ENCODE results near the gene EVPL. TPM values are rescaled to one million over a fixed set of nuclear protein-coding genes. Genes with fewer than 3 reads are reported as not detected.
A peak's percentile ranks its signal among the peaks of the same experiment; 100 is the strongest.
"Not testable (repeated sequence)": the region's sequence is repeated elsewhere in the genome, so short reads cannot be mapped to it uniquely, and the experiment has no call there.

The EVPL gene
- total RNA-seq, 1 donor from 2014 or later = 0.09 TPM

- peaks cover 23% of the 10 kb centered on the region for H3K4me1 Mint-ChIP-seq
- H3K9me3 Mint-ChIP-seq = no peaks in the 10 kb centered on the region
- H3K27ac Mint-ChIP-seq = peak overlapping the region; percentile 75
- intact Hi-C loops (cut with micrococcal nuclease) = no loop called here
- peaks cover 65% of the 10 kb centered on the region for H3K36me3 Mint-ChIP-seq (ENCODE audit: low read depth)
- H3K4me3 Mint-ChIP-seq = no peak overlapping the region
- DNase-seq = no peak
- H3K27me3 Mint-ChIP-seq = no peaks in the 10 kb centered on the region
Measured at GRCh38 chr17:76053246-76054111, 26.4 kb upstream of the EVPL start.

- Mint-ChIP-seq H3K36me3 (ENCODE audit: low read depth) (peaks cover 60% of the 10 kb centered on the region), H3K27ac (no peak overlapping the region)
Measured at GRCh38 chr17:76051561-76051960, 24.5 kb upstream of the EVPL start.

GRCh38 chr17:76050538-76051467 lies 23.7 kb upstream of the EVPL start:
- intact Hi-C loops (cut with micrococcal nuclease) = no loop called here
- peak overlapping the region; percentile 47 for H3K27ac Mint-ChIP-seq
- peaks cover 17% of the 10 kb centered on the region for H3K4me1 Mint-ChIP-seq
- no peak for DNase-seq
- H3K27me3 Mint-ChIP-seq = no peaks in the 10 kb centered on the region
- H3K4me3 Mint-ChIP-seq = no peak overlapping the region
- no peaks in the 10 kb centered on the region for H3K9me3 Mint-ChIP-seq
- peaks cover 59% of the 10 kb centered on the region for H3K36me3 Mint-ChIP-seq (ENCODE audit: low read depth)

More at GRCh38 chr17:76051561-76051960, 24.5 kb upstream of the EVPL start:
- H3K27me3 Mint-ChIP-seq = no peaks in the 10 kb centered on the region
- intact Hi-C loops (cut with micrococcal nuclease) = no loop called here
- H3K4me3 Mint-ChIP-seq = no peak overlapping the region
- H3K4me1 Mint-ChIP-seq = peaks cover 23% of the 10 kb centered on the region
- no peak for DNase-seq
- H3K9me3 Mint-ChIP-seq = no peaks in the 10 kb centered on the region

- intact Hi-C loops (cut with micrococcal nuclease) = no loop called here
- peaks cover 17% of the 10 kb centered on the region for H3K4me1 Mint-ChIP-seq
- no peaks in the 10 kb centered on the region for H3K27me3 Mint-ChIP-seq
- DNase-seq = no peak
- H3K4me3 Mint-ChIP-seq = no peak overlapping the region
- no peaks in the 10 kb centered on the region for H3K9me3 Mint-ChIP-seq
- H3K27ac Mint-ChIP-seq = peak overlapping the region; percentile 47
- H3K36me3 Mint-ChIP-seq (ENCODE audit: low read depth) = peaks cover 63% of the 10 kb centered on the region
Measured at GRCh38 chr17:76049836-76050537, 22.9 kb upstream of the EVPL start.

- Mint-ChIP-seq H3K4me3 (no peak overlapping the region), H3K27me3 (no peaks in the 10 kb centered on the region), H3K9me3 (no peaks in the 10 kb centered on the region), H3K4me1 (peaks cover 17% of the 10 kb centered on the region), H3K36me3 (ENCODE audit: low read depth) (peaks cover 71% of the 10 kb centered on the region), H3K27ac (peak overlapping the region; percentile 46)
- no peak for DNase-seq
- intact Hi-C loops (cut with micrococcal nuclease) = no loop called here
Measured at GRCh38 chr17:76049239-76049638, 22.1 kb upstream of the EVPL start.

- Mint-ChIP-seq H3K36me3 (ENCODE audit: low read depth) (peaks cover 71% of the 10 kb centered on the region), H3K27me3 (no peaks in the 10 kb centered on the region), H3K4me3 (no peak overlapping the region), H3K4me1 (peaks cover 12% of the 10 kb centered on the region), H3K9me3 (no peaks in the 10 kb centered on the region), H3K27ac (no peak overlapping the region)
- intact Hi-C loops (cut with micrococcal nuclease) = no loop called here
- DNase-seq = no peak
Measured at GRCh38 chr17:76048711-76049110, 21.6 kb upstream of the EVPL start.

- H3K9me3 Mint-ChIP-seq = no peaks in the 10 kb centered on the region
- peaks cover 71% of the 10 kb centered on the region for H3K36me3 Mint-ChIP-seq (ENCODE audit: low read depth)
- H3K4me3 Mint-ChIP-seq = no peak overlapping the region
- H3K4me1 Mint-ChIP-seq = peaks cover 8% of the 10 kb centered on the region
- intact Hi-C loops (cut with micrococcal nuclease) = no loop called here
- no peak for DNase-seq
- H3K27ac Mint-ChIP-seq = no peak overlapping the region
- no peaks in the 10 kb centered on the region for H3K27me3 Mint-ChIP-seq
Measured at GRCh38 chr17:76048025-76048605, 21.0 kb upstream of the EVPL start.

- Mint-ChIP-seq H3K4me3 (no peak overlapping the region), H3K27me3 (no peaks in the 10 kb centered on the region), H3K9me3 (no peaks in the 10 kb centered on the region), H3K27ac (no peak overlapping the region), H3K36me3 (ENCODE audit: low read depth) (peaks cover 74% of the 10 kb centered on the region), H3K4me1 (peaks cover 5% of the 10 kb centered on the region)
- intact Hi-C loops (cut with micrococcal nuclease) = no loop called here
- no peak for DNase-seq
Measured at GRCh38 chr17:76046064-76046463, 19.0 kb upstream of the EVPL start.

- DNase-seq; H3K27me3 Mint-ChIP-seq; H3K4me1 Mint-ChIP-seq; intact Hi-C loops (cut with micrococcal nuclease); H3K4me3 Mint-ChIP-seq; H3K27ac Mint-ChIP-seq; H3K9me3 Mint-ChIP-seq: not testable (repeated sequence)
- H3K36me3 Mint-ChIP-seq (ENCODE audit: low read depth) = peaks cover 74% of the 10 kb centered on the region
Measured at GRCh38 chr17:76044475-76045007, 17.4 kb upstream of the EVPL start.

- intact Hi-C loops (cut with micrococcal nuclease) = not testable (repeated sequence)
- peaks cover 76% of the 10 kb centered on the region for H3K36me3 Mint-ChIP-seq (ENCODE audit: low read depth)
Measured at GRCh38 chr17:76042868-76043267, 15.8 kb upstream of the EVPL start.

GRCh38 chr17:76040376-76040775 lies 13.3 kb upstream of the EVPL start:
- Mint-ChIP-seq H3K9me3 (no peaks in the 10 kb centered on the region), H3K36me3 (ENCODE audit: low read depth) (peaks cover 68% of the 10 kb centered on the region), H3K27me3 (no peaks in the 10 kb centered on the region), H3K27ac (no peak overlapping the region), H3K4me1 (peaks cover 5% of the 10 kb centered on the region), H3K4me3 (no peak overlapping the region)
- intact Hi-C loops (cut with micrococcal nuclease) = no loop called here
- no peak for DNase-seq

More at GRCh38 chr17:76042868-76043267, 15.8 kb upstream of the EVPL start:
- H3K9me3 Mint-ChIP-seq, H3K4me1 Mint-ChIP-seq, H3K4me3 Mint-ChIP-seq, H3K27me3 Mint-ChIP-seq, DNase-seq, H3K27ac Mint-ChIP-seq: not testable (repeated sequence)

GRCh38 chr17:76039121-76039520 lies 12.0 kb upstream of the EVPL start:
- H3K27me3 Mint-ChIP-seq = no peaks in the 10 kb centered on the region
- peaks cover 56% of the 10 kb centered on the region for H3K36me3 Mint-ChIP-seq (ENCODE audit: low read depth)
- no peak overlapping the region for H3K4me3 Mint-ChIP-seq
- H3K9me3 Mint-ChIP-seq = no peaks in the 10 kb centered on the region
- peaks cover 7% of the 10 kb centered on the region for H3K4me1 Mint-ChIP-seq
- no peak for DNase-seq
- no peak overlapping the region for H3K27ac Mint-ChIP-seq
- intact Hi-C loops (cut with micrococcal nuclease) = no loop called here

GRCh38 chr17:76038050-76038449 lies 10.9 kb upstream of the EVPL start:
- no peak overlapping the region for H3K27ac Mint-ChIP-seq
- H3K36me3 Mint-ChIP-seq (ENCODE audit: low read depth) = peaks cover 45% of the 10 kb centered on the region
- H3K4me3 Mint-ChIP-seq = no peak overlapping the region
- no peak for DNase-seq
- H3K27me3 Mint-ChIP-seq = no peaks in the 10 kb centered on the region
- peaks cover 7% of the 10 kb centered on the region for H3K4me1 Mint-ChIP-seq
- intact Hi-C loops (cut with micrococcal nuclease) = no loop called here
- no peaks in the 10 kb centered on the region for H3K9me3 Mint-ChIP-seq
